Measurements from ENCODE around the gene RABL6. TPM values are rescaled to one million over a fixed set of nuclear protein-coding genes. Genes with fewer than 3 reads are reported as not detected.

The RABL6 gene
- total RNA-seq, 2 donors from 2014 or later, result 126 to 163 TPM

DNA sequence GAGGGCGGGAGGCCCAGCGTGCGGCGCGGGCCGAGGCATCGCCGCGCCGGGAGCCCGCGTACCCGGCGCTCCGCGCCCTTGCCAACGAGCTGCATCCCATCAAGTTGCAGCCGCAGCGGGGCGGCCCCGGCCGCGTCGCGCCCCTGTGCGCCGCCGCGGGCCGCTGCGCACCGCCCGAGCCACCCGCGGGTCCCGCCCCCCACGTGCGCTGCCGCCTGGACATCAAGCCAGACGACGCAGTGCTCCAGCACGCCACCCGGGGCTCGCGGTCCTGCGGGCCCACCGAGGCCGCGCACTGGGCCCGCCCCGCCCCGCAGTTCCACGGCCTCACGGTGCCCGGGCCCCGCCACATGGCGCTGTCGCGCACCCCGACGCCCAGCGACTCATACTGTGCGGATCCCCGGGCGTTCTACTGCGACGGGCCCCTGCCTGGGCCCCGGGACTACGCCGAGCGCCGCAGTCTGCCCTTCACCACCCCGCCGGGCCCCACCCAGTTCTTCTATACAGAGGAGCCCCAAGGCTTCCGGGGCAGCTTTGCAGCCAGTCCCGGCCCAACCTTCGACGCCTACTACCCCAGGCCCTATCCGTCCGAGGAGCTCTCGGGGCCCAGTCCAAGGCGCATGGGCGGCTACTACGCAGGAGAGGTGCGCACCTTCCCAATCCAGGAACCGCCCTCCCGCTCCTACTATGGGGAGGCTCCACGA, 37.2 kb downstream of the RABL6 start:
- Histone ChIP-seq H3K36me3 (no peaks in the 10 kb centered on the region), H3K27me3 (peaks cover 19% of the 10 kb centered on the region), H3K9me3 (no peaks in the 10 kb centered on the region), H3K9ac (ENCODE audit: low read depth in 2 of 2, low read length in 2 of 2) (no peak overlapping the region), H3K27ac (no peak overlapping the region), H3K4me1 (peaks cover 36% of the 10 kb centered on the region), H3K4me3 (no peak overlapping the region)
- DNase-seq, result no peak
- TF ChIP-seq, protein P1, sequence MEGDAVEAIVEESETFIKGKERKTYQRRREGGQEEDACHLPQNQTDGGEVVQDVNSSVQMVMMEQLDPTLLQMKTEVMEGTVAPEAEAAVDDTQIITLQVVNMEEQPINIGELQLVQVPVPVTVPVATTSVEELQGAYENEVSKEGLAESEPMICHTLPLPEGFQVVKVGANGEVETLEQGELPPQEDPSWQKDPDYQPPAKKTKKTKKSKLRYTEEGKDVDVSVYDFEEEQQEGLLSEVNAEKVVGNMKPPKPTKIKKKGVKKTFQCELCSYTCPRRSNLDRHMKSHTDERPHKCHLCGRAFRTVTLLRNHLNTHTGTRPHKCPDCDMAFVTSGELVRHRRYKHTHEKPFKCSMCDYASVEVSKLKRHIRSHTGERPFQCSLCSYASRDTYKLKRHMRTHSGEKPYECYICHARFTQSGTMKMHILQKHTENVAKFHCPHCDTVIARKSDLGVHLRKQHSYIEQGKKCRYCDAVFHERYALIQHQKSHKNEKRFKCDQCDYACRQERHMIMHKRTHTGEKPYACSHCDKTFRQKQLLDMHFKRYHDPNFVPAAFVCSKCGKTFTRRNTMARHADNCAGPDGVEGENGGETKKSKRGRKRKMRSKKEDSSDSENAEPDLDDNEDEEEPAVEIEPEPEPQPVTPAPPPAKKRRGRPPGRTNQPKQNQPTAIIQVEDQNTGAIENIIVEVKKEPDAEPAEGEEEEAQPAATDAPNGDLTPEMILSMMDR (IDR thresholded peaks at IDR 0.05), result no peak
- intact Hi-C loops (cut with DNase I), result loop anchor here (10.0 kb wide), 1 partner anchor 50 kb away; the partner anchor contains the start of genes CCDC183 and TMEM141

DNA sequence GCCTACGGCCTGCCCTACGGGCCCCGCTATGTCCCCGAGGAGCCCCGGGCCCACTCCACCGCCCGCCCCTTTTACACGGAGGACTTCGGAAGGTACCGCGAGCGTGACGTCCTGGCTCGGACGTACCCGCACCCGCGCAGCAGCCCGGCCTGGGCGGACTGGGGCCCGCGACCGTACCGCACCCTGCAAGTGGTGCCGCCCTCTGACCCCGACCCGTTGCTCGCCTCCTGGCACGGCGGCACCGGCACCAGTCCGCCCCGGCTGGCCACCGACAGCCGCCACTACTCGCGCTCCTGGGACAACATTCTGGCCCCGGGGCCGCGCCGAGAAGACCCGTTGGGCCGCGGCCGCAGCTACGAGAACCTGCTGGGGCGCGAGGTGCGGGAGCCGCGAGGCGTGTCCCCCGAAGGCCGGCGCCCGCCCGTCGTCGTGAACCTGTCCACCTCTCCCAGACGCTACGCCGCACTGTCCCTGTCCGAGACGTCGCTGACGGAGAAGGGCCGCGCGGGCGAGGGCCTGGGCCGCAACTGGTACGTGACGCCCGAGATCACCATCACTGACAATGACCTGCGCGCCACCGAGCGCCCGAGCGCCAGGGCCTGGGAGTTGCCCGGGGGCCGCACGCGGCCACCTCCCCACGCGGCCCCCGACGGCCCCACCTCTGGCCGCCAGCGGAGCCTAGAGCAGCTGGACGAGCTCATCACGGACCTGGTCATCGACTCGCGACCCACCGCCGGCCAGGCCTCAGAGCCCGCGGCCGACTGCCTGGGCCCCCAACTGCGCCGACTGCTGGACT, 37.9 kb downstream of the RABL6 start:
- H3K9ac ChIP-seq (ENCODE audit: low read depth in 2 of 2, low read length in 2 of 2), result no peak overlapping the region
- no peaks in the 10 kb centered on the region for H3K36me3 ChIP-seq
- DNase-seq, result no peak
- intact Hi-C loops (cut with DNase I), result loop anchor here (10.0 kb wide), 1 partner anchor 51 kb away; the partner anchor contains the start of genes CCDC183 and TMEM141
- no peaks in the 10 kb centered on the region for H3K9me3 ChIP-seq
- H3K27ac ChIP-seq, result no peak overlapping the region
- peaks cover 37% of the 10 kb centered on the region for H3K4me1 ChIP-seq
- H3K4me3 ChIP-seq, result no peak overlapping the region
- H3K27me3 ChIP-seq, result peaks cover 19% of the 10 kb centered on the region
- TF ChIP-seq, protein P1 (IDR thresholded peaks at IDR 0.05), result no peak

DNA sequence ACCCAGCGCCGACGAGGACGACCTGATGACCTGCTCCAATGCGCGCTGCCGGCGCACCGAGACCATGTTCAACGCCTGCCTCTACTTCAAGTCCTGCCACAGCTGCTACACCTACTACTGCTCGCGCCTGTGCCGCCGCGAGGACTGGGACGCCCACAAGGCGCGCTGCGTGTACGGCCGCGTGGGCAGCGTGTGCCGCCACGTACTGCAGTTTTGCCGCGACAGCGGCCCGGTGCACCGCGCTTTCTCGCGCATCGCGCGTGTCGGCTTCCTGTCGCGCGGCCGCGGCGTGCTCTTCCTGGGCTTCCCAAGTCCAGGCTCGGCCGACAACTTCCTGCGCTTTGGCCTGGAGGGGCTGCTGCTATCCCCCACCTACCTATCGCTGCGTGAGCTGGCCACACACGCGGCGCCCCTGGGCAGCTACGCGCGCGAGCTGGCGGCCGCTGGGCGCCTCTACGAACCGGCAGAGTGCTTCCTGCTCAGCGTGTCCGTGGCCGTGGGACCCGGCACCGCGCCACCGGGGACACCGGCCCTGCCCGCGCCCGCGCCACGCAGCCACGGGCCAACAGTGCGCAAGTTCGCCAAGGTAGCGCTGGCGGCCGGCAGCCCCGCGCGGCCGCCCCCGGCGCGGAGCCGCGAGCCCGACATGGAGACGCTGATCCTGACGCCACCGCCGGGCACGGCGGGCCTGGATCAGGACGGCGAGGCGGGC, 38.8 kb downstream of the RABL6 start:
- no peak for DNase-seq
- intact Hi-C loops (cut with DNase I), result loop anchor here (10.0 kb wide), 1 partner anchor 52 kb away; the partner anchor contains the start of genes CCDC183 and TMEM141

DNA sequence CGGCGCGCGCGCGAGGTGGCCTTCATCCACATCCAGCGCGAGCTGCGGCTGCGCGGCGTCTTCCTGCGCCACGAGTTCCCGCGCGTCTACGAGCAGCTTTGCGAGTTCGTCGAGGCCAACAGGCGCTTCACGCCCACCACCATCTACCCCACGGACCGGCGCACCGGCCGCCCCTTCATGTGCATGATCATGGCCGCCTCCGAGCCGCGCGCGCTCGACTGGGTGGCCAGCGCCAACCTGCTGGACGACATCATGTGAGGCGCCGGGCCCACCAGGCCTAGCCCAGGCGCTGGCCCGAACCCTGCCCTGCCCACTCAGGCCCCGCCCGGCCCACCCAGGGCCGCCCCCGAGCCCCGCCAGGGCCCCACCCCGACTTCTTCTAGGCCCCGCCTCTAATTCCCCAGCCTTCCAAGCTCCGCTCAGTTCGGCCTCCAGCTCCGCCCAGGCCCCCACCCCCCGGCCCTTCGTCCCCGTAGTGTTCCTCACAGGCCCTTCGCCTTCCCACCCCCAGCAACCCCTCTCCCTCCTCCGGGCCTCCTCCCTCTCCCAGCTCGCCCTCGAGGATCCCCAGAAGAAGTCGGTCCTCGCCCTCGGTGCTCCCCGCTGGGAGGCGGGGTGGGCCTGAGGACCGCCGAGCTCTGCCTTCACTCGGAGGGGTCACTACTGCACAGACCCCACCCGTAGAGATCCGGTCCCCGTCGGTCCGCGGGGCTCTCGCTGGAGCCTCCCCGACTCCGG, 39.5 kb downstream of the RABL6 start:
- TF ChIP-seq, protein P1 (IDR thresholded peaks at IDR 0.05), result no peak
- no peaks in the 10 kb centered on the region for H3K9me3 ChIP-seq
- H3K36me3 ChIP-seq, result no peaks in the 10 kb centered on the region
- H3K27ac ChIP-seq, result peak overlapping the region; percentile 89
- DNase-seq, result peak; percentile 89
- H3K9ac ChIP-seq (ENCODE audit: low read depth in 2 of 2, low read length in 2 of 2), result peak overlapping the region; percentile 96 to 99
- peaks cover 24% of the 10 kb centered on the region for H3K4me1 ChIP-seq
- peak overlapping the region; percentile 84 for H3K4me3 ChIP-seq
- intact Hi-C loops (cut with DNase I), result loop anchor here (10.0 kb wide), 1 partner anchor 52 kb away; the partner anchor contains the start of genes CCDC183 and TMEM141
- peaks cover 19% of the 10 kb centered on the region for H3K27me3 ChIP-seq

More for the DNA sequence above, 38.8 kb downstream of the RABL6 start:
- Histone ChIP-seq H3K27me3 (peaks cover 19% of the 10 kb centered on the region), H3K27ac (no peak overlapping the region), H3K4me1 (peaks cover 32% of the 10 kb centered on the region), H3K9ac (ENCODE audit: low read depth in 2 of 2, low read length in 2 of 2) (peak overlapping the region in 1 of 2 donors; percentile 44), H3K36me3 (no peaks in the 10 kb centered on the region), H3K4me3 (no peak overlapping the region), H3K9me3 (no peaks in the 10 kb centered on the region)
- TF ChIP-seq, protein P1 (IDR thresholded peaks at IDR 0.05), result no peak
